ENCODE results near the gene SOX4.

Gene SOX4

DNA sequence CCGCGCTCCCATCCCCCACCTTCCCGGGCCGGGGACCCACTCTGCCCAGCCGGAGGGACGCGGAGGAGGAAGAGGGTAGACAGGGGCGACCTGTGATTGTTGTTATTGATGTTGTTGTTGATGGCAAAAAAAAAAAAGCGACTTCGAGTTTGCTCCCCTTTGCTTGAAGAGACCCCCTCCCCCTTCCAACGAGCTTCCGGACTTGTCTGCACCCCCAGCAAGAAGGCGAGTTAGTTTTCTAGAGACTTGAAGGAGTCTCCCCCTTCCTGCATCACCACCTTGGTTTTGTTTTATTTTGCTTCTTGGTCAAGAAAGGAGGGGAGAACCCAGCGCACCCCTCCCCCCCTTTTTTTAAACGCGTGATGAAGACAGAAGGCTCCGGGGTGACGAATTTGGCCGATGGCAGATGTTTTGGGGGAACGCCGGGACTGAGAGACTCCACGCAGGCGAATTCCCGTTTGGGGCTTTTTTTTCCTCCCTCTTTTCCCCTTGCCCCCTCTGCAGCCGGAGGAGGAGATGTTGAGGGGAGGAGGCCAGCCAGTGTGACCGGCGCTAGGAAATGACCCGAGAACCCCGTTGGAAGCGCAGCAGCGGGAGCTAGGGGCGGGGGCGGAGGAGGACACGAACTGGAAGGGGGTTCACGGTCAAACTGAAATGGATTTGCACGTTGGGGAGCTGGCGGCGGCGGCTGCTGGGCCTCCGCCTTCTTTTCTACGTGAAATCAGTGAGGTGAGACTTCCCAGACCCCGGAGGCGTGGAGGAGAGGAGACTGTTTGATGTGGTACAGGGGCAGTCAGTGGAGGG lies 2.8 kb downstream of the SOX4 start:
- H3K4me1 ChIP-seq (ENCODE audit: control insufficient read depth, insufficient read depth, low read length): peaks cover 16% of the 10 kb centered on the region
- H3K4me3 ChIP-seq (ENCODE audit: low read depth, low read length): peak overlapping the region; percentile 55
- POLR2A ChIA-PET: interaction anchor here (0.6 to 8.8 kb wide), 19 partner anchors 8 to 667 kb away, joined by 3 to 141 read pairs (median 4); no protein-coding TSS in a partner anchor
- H3K36me3 ChIP-seq (ENCODE audit: control insufficient read depth in 2 of 2, insufficient read depth in 1 of 2, low read length in 2 of 2): peaks cover 22 to 40% of the 10 kb centered on the region in 2 experiments
- H3K9me3 ChIP-seq (ENCODE audit: control insufficient read depth, insufficient read depth, low read depth, low read length): no peaks in the 10 kb centered on the region
- H3K27ac ChIP-seq (ENCODE audit: extremely low read depth, low read depth, low read length): peak overlapping the region; percentile 99
- CTCF ChIA-PET: interaction anchor here (0.5 to 1.2 kb wide), 10 partner anchors 14 to 1892 kb away, joined by 3 to 7 read pairs (median 3); no protein-coding TSS in a partner anchor
- TF ChIP-seq ZBTB8A (tag by site-specific recombination; IDR thresholded peaks at IDR 0.05) (peak; percentile 10; the same call in 1 of the 2 replicates), ZBTB20 (tag by site-specific recombination; IDR thresholded peaks at IDR 0.05) (no peak), ZNF341 (tag by site-specific recombination; IDR thresholded peaks at IDR 0.05; ENCODE audit: low read depth) (peak; percentile 36; the same call in 1 of the 2 replicates), ZNF473 (tag by site-specific recombination; IDR thresholded peaks at IDR 0.05) (no peak), ZNF560 (tag by site-specific recombination; IDR thresholded peaks at IDR 0.05; ENCODE audit: borderline replicate concordance) (no peak), ZNF239 (tag by site-specific recombination; IDR thresholded peaks at IDR 0.05) (no peak), TCF7L2 (IDR thresholded peaks at IDR 0.05; ENCODE audit: borderline replicate concordance, low read depth, low read length) (no peak), ZNF785 (tag by site-specific recombination; IDR thresholded peaks at IDR 0.05) (no peak), SALL2 (tag by site-specific recombination; IDR thresholded peaks at IDR 0.05; ENCODE audit: borderline replicate concordance) (no peak), KLF10 (tag by site-specific recombination; IDR thresholded peaks at IDR 0.05) (no peak), ZNF792 (tag by site-specific recombination; IDR thresholded peaks at IDR 0.05) (no peak), ZNF433 (tag by site-specific recombination; IDR thresholded peaks at IDR 0.05; ENCODE audit: low read depth) (no peak), ZNF214 (tag by site-specific recombination; IDR thresholded peaks at IDR 0.05; ENCODE audit: borderline replicate concordance) (no peak), SP7 (tag by site-specific recombination; IDR thresholded peaks at IDR 0.05) (0 out of 2 replicates have a peak, but pooled peaks have one; percentile 6), ZBTB7A (tag by site-specific recombination; IDR thresholded peaks at IDR 0.05; ENCODE audit: low read depth) (peak; percentile 53; the same call in 1 of the 2 replicates), TRIM28 (IDR thresholded peaks at IDR 0.05; ENCODE audit: borderline replicate concordance, low read length) (no peak), ZNF416 (tag by site-specific recombination; IDR thresholded peaks at IDR 0.05) (no peak), KLF9 (tag by site-specific recombination; IDR thresholded peaks at IDR 0.05; ENCODE audit: low read depth) (no peak), ZNF610 (tag by site-specific recombination; IDR thresholded peaks at IDR 0.05; ENCODE audit: borderline replicate concordance) (no peak)
- TF ChIP-seq, protein P1, sequence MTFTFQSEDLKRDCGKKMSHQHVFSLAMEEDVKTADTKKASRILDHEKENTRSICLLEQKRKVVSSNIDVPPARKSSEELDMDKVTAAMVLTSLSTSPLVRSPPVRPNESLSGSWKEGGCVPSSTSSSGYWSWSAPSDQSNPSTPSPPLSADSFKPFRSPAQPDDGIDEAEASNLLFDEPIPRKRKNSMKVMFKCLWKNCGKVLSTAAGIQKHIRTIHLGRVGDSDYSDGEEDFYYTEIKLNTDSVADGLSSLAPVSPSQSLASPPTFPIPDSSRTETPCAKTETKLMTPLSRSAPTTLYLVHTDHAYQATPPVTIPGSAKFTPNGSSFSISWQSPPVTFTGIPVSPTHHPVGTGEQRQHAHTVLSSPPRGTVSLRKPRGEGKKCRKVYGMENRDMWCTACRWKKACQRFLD (tag by site-specific recombination; IDR thresholded peaks at IDR 0.05): no peak
- TF ChIP-seq, protein P2, sequence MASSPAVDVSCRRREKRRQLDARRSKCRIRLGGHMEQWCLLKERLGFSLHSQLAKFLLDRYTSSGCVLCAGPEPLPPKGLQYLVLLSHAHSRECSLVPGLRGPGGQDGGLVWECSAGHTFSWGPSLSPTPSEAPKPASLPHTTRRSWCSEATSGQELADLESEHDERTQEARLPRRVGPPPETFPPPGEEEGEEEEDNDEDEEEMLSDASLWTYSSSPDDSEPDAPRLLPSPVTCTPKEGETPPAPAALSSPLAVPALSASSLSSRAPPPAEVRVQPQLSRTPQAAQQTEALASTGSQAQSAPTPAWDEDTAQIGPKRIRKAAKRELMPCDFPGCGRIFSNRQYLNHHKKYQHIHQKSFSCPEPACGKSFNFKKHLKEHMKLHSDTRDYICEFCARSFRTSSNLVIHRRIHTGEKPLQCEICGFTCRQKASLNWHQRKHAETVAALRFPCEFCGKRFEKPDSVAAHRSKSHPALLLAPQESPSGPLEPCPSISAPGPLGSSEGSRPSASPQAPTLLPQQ (tag by site-specific recombination; IDR thresholded peaks at IDR 0.05): peak; percentile 68
- TF ChIP-seq, protein P3, sequence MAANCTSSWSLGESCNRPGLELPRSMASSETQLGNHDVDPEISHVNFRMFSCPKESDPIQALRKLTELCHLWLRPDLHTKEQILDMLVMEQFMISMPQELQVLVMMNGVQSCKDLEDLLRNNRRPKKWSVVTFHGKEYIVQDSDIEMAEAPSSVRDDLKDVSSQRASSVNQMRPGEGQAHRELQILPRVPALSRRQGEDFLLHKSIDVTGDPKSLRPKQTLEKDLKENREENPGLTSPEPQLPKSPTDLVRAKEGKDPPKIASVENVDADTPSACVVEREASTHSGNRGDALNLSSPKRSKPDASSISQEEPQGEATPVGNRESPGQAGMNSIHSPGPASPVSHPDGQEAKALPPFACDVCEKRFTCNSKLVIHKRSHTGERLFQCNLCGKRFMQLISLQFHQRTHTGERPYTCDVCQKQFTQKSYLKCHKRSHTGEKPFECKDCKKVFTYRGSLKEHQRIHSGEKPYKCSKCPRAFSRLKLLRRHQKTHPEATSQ (tag by site-specific recombination; IDR thresholded peaks at IDR 0.05): no peak; the same call in 1 of the 2 replicates
- TF ChIP-seq, protein P4, sequence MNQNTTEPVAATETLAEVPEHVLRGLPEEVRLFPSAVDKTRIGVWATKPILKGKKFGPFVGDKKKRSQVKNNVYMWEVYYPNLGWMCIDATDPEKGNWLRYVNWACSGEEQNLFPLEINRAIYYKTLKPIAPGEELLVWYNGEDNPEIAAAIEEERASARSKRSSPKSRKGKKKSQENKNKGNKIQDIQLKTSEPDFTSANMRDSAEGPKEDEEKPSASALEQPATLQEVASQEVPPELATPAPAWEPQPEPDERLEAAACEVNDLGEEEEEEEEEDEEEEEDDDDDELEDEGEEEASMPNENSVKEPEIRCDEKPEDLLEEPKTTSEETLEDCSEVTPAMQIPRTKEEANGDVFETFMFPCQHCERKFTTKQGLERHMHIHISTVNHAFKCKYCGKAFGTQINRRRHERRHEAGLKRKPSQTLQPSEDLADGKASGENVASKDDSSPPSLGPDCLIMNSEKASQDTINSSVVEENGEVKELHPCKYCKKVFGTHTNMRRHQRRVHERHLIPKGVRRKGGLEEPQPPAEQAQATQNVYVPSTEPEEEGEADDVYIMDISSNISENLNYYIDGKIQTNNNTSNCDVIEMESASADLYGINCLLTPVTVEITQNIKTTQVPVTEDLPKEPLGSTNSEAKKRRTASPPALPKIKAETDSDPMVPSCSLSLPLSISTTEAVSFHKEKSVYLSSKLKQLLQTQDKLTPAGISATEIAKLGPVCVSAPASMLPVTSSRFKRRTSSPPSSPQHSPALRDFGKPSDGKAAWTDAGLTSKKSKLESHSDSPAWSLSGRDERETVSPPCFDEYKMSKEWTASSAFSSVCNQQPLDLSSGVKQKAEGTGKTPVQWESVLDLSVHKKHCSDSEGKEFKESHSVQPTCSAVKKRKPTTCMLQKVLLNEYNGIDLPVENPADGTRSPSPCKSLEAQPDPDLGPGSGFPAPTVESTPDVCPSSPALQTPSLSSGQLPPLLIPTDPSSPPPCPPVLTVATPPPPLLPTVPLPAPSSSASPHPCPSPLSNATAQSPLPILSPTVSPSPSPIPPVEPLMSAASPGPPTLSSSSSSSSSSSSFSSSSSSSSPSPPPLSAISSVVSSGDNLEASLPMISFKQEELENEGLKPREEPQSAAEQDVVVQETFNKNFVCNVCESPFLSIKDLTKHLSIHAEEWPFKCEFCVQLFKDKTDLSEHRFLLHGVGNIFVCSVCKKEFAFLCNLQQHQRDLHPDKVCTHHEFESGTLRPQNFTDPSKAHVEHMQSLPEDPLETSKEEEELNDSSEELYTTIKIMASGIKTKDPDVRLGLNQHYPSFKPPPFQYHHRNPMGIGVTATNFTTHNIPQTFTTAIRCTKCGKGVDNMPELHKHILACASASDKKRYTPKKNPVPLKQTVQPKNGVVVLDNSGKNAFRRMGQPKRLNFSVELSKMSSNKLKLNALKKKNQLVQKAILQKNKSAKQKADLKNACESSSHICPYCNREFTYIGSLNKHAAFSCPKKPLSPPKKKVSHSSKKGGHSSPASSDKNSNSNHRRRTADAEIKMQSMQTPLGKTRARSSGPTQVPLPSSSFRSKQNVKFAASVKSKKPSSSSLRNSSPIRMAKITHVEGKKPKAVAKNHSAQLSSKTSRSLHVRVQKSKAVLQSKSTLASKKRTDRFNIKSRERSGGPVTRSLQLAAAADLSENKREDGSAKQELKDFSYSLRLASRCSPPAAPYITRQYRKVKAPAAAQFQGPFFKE (tag by site-specific recombination; IDR thresholded peaks at IDR 0.05; ENCODE audit: borderline replicate concordance): no peak
- TF ChIP-seq, protein P5, sequence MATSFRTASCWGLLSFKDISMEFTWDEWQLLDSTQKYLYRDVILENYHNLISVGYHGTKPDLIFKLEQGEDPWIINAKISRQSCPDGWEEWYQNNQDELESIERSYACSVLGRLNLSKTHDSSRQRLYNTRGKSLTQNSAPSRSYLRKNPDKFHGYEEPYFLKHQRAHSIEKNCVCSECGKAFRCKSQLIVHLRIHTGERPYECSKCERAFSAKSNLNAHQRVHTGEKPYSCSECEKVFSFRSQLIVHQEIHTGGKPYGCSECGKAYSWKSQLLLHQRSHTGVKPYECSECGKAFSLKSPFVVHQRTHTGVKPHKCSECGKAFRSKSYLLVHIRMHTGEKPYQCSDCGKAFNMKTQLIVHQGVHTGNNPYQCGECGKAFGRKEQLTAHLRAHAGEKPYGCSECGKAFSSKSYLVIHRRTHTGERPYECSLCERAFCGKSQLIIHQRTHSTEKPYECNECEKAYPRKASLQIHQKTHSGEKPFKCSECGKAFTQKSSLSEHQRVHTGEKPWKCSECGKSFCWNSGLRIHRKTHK (tag by site-specific recombination; IDR thresholded peaks at IDR 0.05): no peak
